GM19099 (cell line): Measurements from ENCODE around the gene HAGHL.

Source experiments
- POLR2A ChIP-seq: IDR thresholded peaks from 3 replicates; pipeline ENCODE4 v1.6.1; 2011; ENCODE audit warnings: low read depth; ENCODE audit not compliant: insufficient read length; ENCODE audit errors: extremely low read depth

HAGHL gene

DNA sequence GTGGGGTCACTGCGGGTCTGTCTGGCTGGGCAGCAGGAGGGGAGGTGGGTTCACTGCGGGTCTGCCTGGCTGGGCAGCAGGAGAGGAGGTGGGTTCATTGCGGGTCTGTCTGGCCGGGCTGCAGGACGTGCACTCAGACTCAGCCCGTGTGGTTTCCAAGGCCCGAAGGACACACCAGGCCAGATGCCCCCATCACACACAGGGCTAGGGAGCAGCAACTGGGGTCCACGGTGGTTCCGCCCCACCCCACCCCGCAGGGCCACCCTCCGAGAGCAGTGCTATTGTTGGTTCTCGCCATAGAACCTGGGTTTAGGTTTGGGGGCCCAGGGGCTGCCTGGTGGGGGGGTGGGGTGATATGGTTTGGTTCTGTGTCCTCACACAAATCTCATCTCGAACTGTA lies 19.7 kb downstream of the HAGHL start:
- no peak for TF ChIP-seq POLR2A

GRCh38 chr16:747978-748746 lies 21.3 kb downstream of the HAGHL start:
- TF ChIP-seq POLR2A, result no peak

GRCh38 chr16:749010-749409 lies 22.1 kb downstream of the HAGHL start:
- no peak for TF ChIP-seq POLR2A

GRCh38 chr16:750485-750884 lies 23.6 kb downstream of the HAGHL start:
- no peak for TF ChIP-seq POLR2A

- TF ChIP-seq POLR2A, result no peak
Observed at GRCh38 chr16:751152-752006, 24.5 kb downstream of the HAGHL start.

DNA sequence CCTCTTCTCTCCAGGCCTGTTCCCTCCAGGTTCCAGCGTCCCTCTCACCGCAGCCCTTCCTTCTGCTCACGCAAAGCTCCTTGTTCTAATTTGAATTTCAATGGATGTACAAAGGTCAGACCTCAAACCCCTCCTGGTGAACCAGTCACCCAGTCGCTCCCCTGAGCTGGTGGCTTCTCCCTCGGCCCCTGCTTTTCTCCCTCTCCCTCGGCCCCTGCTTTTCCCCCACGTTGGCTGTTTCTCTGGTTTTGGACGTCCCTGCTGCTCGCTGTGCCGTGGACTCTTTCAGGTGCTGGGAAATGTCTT lies 25.1 kb downstream of the HAGHL start:
- no peak for TF ChIP-seq POLR2A

DNA sequence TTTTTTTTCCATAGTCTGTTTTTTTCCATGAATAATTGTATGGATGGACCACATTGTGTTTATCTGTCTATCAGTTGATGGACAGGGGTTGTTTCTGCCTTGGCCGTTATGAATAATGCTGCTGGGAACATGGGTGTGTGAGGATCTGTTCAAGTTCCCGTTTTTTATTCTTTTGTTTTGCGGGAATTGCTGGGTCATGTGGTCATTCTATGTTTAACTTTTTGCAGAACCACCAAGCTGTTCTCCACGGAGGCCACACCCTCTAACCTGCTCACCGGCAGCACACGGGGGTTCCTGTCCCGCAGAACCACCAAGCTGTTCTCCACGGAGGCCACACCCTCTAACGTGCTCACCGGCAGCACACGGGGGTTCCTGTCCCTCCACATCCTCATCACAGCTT lies 27.8 kb downstream of the HAGHL start:
- no peak for TF ChIP-seq POLR2A

DNA sequence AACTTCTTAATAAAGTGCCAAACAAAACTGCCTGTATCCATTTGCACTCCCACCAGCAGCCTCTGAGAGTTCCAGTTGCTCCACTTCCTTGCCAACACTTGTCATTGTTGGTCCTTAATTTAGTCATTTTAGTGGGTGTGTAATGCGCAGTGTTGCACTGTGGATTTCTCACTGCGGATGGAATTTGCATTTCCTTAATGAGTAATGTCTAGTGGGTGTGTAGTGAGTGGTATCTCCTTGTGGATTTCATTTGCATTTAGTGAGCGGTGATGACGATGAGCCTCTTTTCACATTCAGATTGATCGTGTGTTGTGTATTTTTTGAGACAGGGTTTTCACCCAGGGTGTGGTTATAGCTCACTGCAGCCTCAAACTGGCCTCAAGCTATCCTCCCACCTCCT lies 29.5 kb downstream of the HAGHL start:
- TF ChIP-seq POLR2A, result no peak

GRCh38 chr16:759110-759910 lies 32.4 kb downstream of the HAGHL start:
- no peak for TF ChIP-seq POLR2A

- no peak for TF ChIP-seq POLR2A
Observed at GRCh38 chr16:760065-760464, 33.2 kb downstream of the HAGHL start.

- no peak for TF ChIP-seq POLR2A
Observed at GRCh38 chr16:760545-761343, 33.8 kb downstream of the HAGHL start, which contains the start of gene MSLN. MSLN (plus strand) TSS chr16:760734; CDS start chr16:762681, 1,947 bp downstream.

DNA sequence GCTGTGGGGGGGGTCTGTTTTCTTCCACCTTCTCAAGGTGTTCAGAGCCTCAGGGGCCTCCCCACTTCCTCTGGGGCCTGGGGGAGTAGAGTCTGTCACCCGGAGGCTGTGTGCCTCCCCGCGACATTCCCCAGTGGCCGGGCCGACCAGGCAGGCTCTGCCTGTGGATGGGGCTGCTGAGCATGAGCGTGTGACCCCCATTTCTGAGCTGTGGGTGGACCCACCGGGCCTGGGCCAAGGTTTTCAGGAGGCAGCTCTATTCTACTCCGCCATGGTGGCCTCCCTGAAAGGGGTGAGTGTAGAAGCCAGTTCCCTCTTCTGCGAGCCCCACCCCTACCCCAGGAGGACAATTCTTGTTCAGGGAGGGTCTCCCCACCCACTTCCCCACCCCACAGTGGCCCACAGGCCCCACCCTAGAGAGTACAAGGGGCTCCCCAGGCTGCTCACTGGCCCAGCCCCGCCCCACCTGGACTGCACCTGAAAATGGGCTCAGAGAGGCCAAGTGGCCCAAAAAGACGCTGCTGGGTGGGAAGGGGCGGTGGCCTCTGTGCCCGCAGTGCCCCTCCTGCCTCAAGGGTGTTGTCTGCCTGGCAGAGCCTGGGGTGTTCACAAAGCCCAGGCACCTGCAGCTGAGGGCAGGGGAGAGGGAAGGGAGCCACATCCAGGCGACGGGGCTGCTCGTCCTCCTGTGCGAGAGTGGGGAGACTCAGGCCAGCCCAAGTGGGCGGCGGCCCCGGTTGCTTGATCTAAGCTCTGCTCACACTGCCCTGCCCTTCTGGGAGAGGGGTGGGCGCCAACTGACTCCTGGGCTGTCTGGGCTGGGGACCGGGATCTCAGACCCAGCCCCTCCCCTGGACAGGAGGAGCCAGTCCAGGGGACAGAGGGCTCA lies 35.0 kb downstream of the HAGHL start:
- no peak for TF ChIP-seq POLR2A

DNA sequence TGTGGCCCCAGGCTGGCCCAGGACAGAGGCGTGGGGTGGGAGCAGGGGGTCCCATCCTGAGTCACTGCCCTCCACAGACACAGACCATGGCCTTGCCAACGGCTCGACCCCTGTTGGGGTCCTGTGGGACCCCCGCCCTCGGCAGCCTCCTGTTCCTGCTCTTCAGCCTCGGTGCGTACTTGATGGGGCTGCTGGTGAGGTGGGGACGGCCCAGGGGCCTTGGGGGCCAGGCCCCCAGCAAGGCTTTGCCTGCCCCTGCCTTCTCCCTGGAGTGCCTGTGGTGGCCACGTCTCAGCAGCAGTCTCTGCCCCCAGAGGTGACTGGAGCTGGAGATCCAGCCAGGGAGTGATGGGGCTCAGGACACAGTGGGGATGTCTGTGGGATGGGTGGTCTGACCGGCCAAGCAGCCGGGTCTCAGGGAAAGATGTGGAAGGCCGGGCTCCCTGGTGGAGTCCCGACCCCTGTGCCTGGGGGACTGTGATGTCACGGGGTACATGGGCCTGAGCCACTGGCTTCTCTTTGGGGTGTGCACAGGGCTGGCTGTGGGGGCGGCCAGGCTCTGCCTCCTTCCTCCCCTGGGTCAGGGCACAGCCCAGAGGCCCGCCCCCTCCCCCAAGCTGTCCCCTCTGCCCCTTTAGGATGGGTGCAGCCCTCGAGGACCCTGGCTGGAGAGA lies 35.8 kb downstream of the HAGHL start:
- no peak for TF ChIP-seq POLR2A

DNA sequence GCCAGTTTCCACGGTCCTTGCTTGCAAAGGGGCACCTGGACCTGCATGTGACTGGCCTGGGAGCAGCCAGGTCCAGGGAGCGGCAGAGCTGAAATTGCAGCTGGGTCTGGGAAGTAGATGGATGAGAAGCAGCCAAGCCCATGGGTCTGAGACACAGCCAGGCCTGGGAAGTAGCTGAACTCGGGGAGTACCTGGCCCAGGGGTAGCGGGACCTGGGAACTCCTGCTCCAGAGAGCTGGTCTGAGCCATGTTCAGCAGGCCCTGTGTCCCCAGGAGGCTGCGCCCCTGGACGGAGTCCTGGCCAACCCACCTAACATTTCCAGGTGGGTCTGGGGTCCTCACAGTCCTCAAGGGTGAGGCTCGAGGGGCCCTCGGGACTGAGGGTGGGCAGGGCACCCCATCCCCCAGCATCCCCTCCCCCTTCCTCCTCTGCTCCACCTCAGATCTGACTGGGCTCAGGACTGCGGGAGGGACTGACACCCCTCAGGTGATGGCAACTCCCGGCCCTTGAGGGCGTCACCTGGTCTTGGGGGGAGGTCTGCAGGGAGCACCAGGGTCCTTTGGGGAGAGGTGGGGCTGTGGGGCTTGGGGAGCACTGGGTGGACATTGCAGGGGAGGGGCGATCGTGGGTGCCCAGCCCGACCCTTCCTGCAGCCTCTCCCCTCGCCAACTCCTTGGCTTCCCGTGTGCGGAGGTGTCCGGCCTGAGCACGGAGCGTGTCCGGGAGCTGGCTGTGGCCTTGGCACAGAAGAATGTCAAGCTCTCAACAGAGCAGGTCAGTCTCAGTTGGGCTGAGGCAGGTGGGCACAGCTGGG lies 36.7 kb downstream of the HAGHL start:
- TF ChIP-seq POLR2A, result no peak
